Measurements from ENCODE around the gene ATG4A. TPM values are rescaled to one million over a fixed set of nuclear protein-coding genes. Genes with fewer than 3 reads are reported as not detected.

ATG4A gene
- total and polyA plus RNA-seq, 2 donors (not counting 3 experiments of a cell fraction or from before 2014, with no cell fraction given): 13.2 to 28.7 TPM

- dilution Hi-C loops (cut with MboI; ENCODE audit: extremely low pct_ligation_motif_present, low sequenced_read_pairs): no loop called here
- H3K36me3 ChIP-seq (ENCODE audit: control insufficient read depth in 2 of 2, extremely low read depth in 1 of 2, insufficient read depth in 2 of 2, low read length in 2 of 2): no peaks in the 10 kb centered on the region
- H3K79me2 ChIP-seq (ENCODE audit: control insufficient read depth, insufficient read depth, low read length): no peaks in the 10 kb centered on the region
- peaks cover 19% of the 10 kb centered on the region for H3K4me1 ChIP-seq (ENCODE audit: control insufficient read depth, extremely low read depth, insufficient read depth, low read length)
- no peaks in the 10 kb centered on the region for H4K20me1 ChIP-seq (replicated peaks; ENCODE audit: control insufficient read depth, extremely low read depth, insufficient read depth, low read length)
- peak; percentile 29 for DNase-seq (ENCODE audit: low read depth, low spot score)
- no TSS peak for BruUV-seq (replicated peaks)
- no peaks in the 10 kb centered on the region for H3K27me3 ChIP-seq (ENCODE audit: control insufficient read depth in 2 of 2, insufficient read depth in 2 of 2, low read length in 2 of 2)
- H3K4me2 ChIP-seq (ENCODE audit: insufficient read depth, low read length): no peak overlapping the region
- intact Hi-C loops (cut with micrococcal nuclease): loop anchor here (5.0 kb wide), 1 partner anchor 414 kb away; no protein-coding TSS in a partner anchor
- H3K9me3 ChIP-seq (replicated peaks; ENCODE audit: control insufficient read depth, insufficient read depth, low read length): no peaks in the 10 kb centered on the region
- peak overlapping the region; percentile 17 for H3K27ac ChIP-seq (ENCODE audit: insufficient read depth, low read depth, low read length)
- TF ChIP-seq FOS (IDR thresholded peaks at IDR 0.05; ENCODE audit: borderline replicate concordance, insufficient read depth, low read length) (no peak), MYC (IDR thresholded peaks at IDR 0.05; ENCODE audit: low read depth, low read length) (no peak), EZH2 (IDR thresholded peaks at IDR 0.05; ENCODE audit: borderline replicate concordance, low read depth, low read length, severe bottlenecking) (no peak), POLR2AphosphoS5 (IDR thresholded peaks at IDR 0.05; ENCODE audit: insufficient read depth, low read depth, low read length) (no peak), CTCF (IDR thresholded peaks at IDR 0.05; ENCODE audit: extremely low read depth in 1 of 2, insufficient read depth in 1 of 2, low read depth in 1 of 2, low read length in 2 of 2) (no peak), JUN (IDR thresholded peaks at IDR 0.05; ENCODE audit: borderline replicate concordance, insufficient read depth, insufficient read length, low read depth) (no peak), POLR2A (IDR thresholded peaks at IDR 0.05; ENCODE audit: low read depth, low read length) (no peak), MAX (IDR thresholded peaks at IDR 0.05; ENCODE audit: insufficient read depth, insufficient read length) (no peak), GATA2 (IDR thresholded peaks at IDR 0.05; ENCODE audit: insufficient read depth, insufficient read length, low read depth, low read length) (no peak)
- FAIRE-seq: peak; percentile 68
- no peaks in the 10 kb centered on the region for H3K9me1 ChIP-seq (replicated peaks; ENCODE audit: control insufficient read depth, extremely low read depth, insufficient read depth, low read length)
- CTCF ChIA-PET: interaction anchor here (0.8 to 3.4 kb wide), 9 partner anchors 11 to 352 kb away, joined by 3 to 34 read pairs (median 5); partner anchors contain the start of gene NCBP2L
- no peak overlapping the region for H3K4me3 ChIP-seq (replicated peaks in 1 of 3; ENCODE audit: insufficient read depth in 1 of 3, low read depth in 1 of 3, low read length in 3 of 3)
- H2AFZ ChIP-seq (ENCODE audit: low read depth, low read length): peak overlapping the region; percentile 32
- POLR2A ChIA-PET: no interaction called here
- no peak overlapping the region for H3K9ac ChIP-seq (replicated peaks; ENCODE audit: extremely low read depth, insufficient read depth, low read length)
These were observed 20.7 kb upstream of the ATG4A start for GRCh38 chrX:108070891-108071290.
